ENCODE data around the gene TRDMT1.

- TF ChIP-seq CTCF (conservative IDR thresholded peaks at IDR 0.05; ENCODE audit: low read length) (no peak), EZH2phosphoT487 (IDR thresholded peaks at IDR 0.05; ENCODE audit: borderline replicate concordance, low read depth, low read length) (no peak)
Measured at GRCh38 chr10:17143055-17143690, 58.3 kb downstream of the TRDMT1 start.
